Neural progenitor cell (in vitro differentiated cells): Measurements from ENCODE around the gene CPLX1. TPM values are rescaled to one million over a fixed set of nuclear protein-coding genes. Genes with fewer than 3 reads are reported as not detected.

Experiments used
- DNase-seq: peaks from one replicate; pipeline ENCODE4 v3.0.0-alpha.2; 2016; ENCODE audit warnings: low spot score
- H2AFZ ChIP-seq: fragments of 200-600 bp; sonication (generic); replicated peaks from 2 replicates; pipeline ENCODE4 v1.6.1; 2016; ENCODE audit warnings: antibody characterized with exemption
- H3F3A ChIP-seq: fragments of 200-600 bp; sonication (generic); 2 replicates; pipeline ENCODE4 v1.6.1; 2016; ENCODE audit warnings: antibody characterized with exemption, low read depth
- H3K27ac ChIP-seq: fragments of 200-600 bp; sonication (generic); 2 replicates; pipeline ENCODE4 v1.5.1; 2016; ENCODE audit warnings: mild to moderate bottlenecking
- H3K27me3 ChIP-seq: fragments of 200-600 bp; sonication (generic); 2 replicates; pipeline ENCODE4 v1.6.1; 2016; ENCODE audit warnings: mild to moderate bottlenecking, moderate library complexity
- H3K36me3 ChIP-seq: fragments of 200-600 bp; sonication (generic); 2 replicates; pipeline ENCODE4 v1.5.1; 2016
- H3K4me1 ChIP-seq: fragments of 200-600 bp; sonication (generic); 2 replicates; pipeline ENCODE4 v1.6.1; 2016; ENCODE audit warnings: mixed run types
- H3K4me2 ChIP-seq: fragments of 200-600 bp; sonication (generic); 2 replicates; pipeline ENCODE4 v1.6.1; 2016
- H3K4me3 ChIP-seq: fragments of 200-600 bp; sonication (generic); 2 replicates; pipeline ENCODE4 v1.5.1; 2016
- H3K79me2 ChIP-seq: fragments of 200-600 bp; sonication (generic); 2 replicates; pipeline ENCODE4 v1.6.1; 2016; ENCODE audit warnings: low read depth
- H3K9ac ChIP-seq: fragments of 200-600 bp; sonication (generic); 2 replicates; pipeline ENCODE4 v1.6.1; 2016
- H3K9me3 ChIP-seq: fragments of 200-600 bp; sonication (generic); 2 replicates; pipeline ENCODE4 v1.5.1; 2016; ENCODE audit warnings: low read depth
- H4K20me1 ChIP-seq: fragments of 200-600 bp; sonication (generic); 2 replicates; pipeline ENCODE4 v1.6.1; 2016; ENCODE audit warnings: low read depth
- H3K27ac Mint-ChIP-seq: 3 replicates; pipeline ENCODE4 v1.8.0; 2021; ENCODE audit warnings: mixed read lengths
- H3K27me3 Mint-ChIP-seq: 2 replicates; pipeline ENCODE4 v1.8.0; 2022; ENCODE audit warnings: low read depth, mild to moderate bottlenecking, inconsistent platforms, moderate library complexity, mixed read lengths; ENCODE audit not compliant: insufficient read depth
- H3K36me3 Mint-ChIP-seq: 3 replicates; pipeline ENCODE4 v1.8.0; 2021; ENCODE audit warnings: mixed read lengths
- H3K4me1 Mint-ChIP-seq: 3 replicates; pipeline ENCODE4 v1.8.0; 2021; ENCODE audit warnings: mixed read lengths
- H3K4me3 Mint-ChIP-seq: 3 replicates; pipeline ENCODE4 v1.8.0; 2021; ENCODE audit warnings: mild to moderate bottlenecking, moderate library complexity, mixed read lengths
- H3K9me3 Mint-ChIP-seq: 3 replicates; pipeline ENCODE4 v1.8.0; 2020; ENCODE audit warnings: mixed read lengths
- EZH2 ChIP-seq: fragments of 200-600 bp; sonication (generic); IDR thresholded peaks from 2 replicates; pipeline ENCODE4 v1.6.1; 2017; ENCODE audit warnings: antibody characterized with exemption, mild to moderate bottlenecking, moderate library complexity
- EZH2phosphoT487 ChIP-seq: fragments of 200-600 bp; sonication (generic); IDR thresholded peaks from 2 replicates; pipeline ENCODE4 v1.6.1; 2017; ENCODE audit warnings: antibody characterized with exemption
- total RNA-seq: library from RNA; depleted of rRNA; stranded (reverse); fragments of >200 nt; gene quantifications from 2 replicates; pipeline ENCODE4 v1.2.3, GENCODE V29; 2015; ENCODE audit warnings: low replicate concordance
- TF ChIP-seq, protein P1 (sequence below): fragments of 200-600 bp; sonication (generic); IDR thresholded peaks from 2 replicates; pipeline ENCODE4 v1.5.1; 2017; ENCODE audit warnings: antibody characterized with exemption, mild to moderate bottlenecking

The CPLX1 gene
- total RNA-seq, 1 donor from 2014 or later = not detected

DNA sequence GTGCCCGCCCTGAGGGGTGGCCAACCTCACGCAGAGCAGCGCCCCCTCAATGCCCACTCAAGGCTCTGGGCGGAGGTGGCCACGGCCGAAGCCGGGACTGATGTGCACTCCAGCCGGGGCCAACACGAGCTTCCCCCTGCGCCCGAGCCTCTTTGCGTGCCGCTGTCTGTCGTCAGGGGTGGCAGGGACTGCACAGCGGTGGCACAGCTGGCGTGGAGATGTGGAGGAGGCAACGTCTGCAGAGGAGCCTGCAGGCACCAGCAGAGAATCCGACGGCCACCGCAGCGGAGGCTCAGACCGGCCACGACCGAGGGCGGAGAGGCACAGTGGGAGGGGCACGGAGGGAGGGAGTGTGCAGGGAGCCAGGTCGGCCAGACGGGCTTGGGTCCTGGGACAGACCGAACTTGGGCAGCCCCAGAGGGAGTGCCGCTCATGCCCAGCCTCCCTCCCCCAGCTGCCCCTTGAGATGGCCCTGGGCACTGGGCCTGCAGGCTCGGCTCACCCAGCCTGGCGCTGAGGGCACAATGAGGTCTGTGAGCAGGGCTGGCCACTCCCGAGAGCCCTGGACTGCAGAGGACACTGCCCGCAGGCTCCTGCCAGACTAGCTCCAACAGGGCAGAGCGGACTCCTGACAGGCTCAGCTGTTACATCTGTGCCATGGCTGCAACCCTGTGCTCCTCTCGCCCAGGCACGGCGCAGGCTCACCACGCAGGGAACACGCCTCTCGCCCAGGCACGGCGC is 46.5 kb upstream of the CPLX1 start:
- Mint-ChIP-seq H3K4me1 (peaks cover 6% of the 10 kb centered on the region), H3K4me3 (no peak overlapping the region), H3K36me3 (peaks cover 24% of the 10 kb centered on the region)

DNA sequence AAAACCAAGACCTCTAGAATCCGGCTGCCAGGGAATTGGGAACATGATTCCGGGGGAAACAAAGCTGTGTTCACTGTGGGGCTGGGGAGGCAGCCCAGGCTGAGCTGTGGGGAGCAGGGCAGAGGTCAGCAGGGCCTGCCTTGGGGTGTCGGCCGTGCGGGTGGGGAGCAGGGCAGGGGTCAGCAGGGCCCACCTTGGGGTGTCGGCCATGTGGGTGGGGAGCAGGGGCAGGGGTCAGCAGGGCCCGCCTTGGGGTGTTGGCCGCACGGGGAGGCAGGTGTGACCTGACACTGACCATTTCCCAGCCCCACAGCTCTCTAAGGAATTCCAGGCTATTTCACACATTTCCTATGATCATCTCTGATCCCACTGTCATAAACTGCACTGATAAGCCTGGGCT is 45.6 kb upstream of the CPLX1 start:
- Mint-ChIP-seq H3K27ac (no peak overlapping the region), H3K4me1 (peaks cover 6% of the 10 kb centered on the region)
- no peak for TF ChIP-seq EZH2
- TF ChIP-seq EZH2phosphoT487 = no peak
- TF ChIP-seq, protein P1, sequence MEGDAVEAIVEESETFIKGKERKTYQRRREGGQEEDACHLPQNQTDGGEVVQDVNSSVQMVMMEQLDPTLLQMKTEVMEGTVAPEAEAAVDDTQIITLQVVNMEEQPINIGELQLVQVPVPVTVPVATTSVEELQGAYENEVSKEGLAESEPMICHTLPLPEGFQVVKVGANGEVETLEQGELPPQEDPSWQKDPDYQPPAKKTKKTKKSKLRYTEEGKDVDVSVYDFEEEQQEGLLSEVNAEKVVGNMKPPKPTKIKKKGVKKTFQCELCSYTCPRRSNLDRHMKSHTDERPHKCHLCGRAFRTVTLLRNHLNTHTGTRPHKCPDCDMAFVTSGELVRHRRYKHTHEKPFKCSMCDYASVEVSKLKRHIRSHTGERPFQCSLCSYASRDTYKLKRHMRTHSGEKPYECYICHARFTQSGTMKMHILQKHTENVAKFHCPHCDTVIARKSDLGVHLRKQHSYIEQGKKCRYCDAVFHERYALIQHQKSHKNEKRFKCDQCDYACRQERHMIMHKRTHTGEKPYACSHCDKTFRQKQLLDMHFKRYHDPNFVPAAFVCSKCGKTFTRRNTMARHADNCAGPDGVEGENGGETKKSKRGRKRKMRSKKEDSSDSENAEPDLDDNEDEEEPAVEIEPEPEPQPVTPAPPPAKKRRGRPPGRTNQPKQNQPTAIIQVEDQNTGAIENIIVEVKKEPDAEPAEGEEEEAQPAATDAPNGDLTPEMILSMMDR = no peak

More for the DNA sequence above, 46.5 kb upstream of the CPLX1 start:
- Histone ChIP-seq H4K20me1 (no peaks in the 10 kb centered on the region), H3K27ac (no peak overlapping the region), H3K4me1 (no peaks in the 10 kb centered on the region), H3K79me2 (no peaks in the 10 kb centered on the region), H3K4me3 (no peak overlapping the region), H3K9me3 (no peaks in the 10 kb centered on the region), H3F3A (no peaks in the 10 kb centered on the region), H3K36me3 (no peaks in the 10 kb centered on the region), H2AFZ (no peak overlapping the region), H3K27me3 (no peaks in the 10 kb centered on the region), H3K9ac (no peak overlapping the region), H3K4me2 (no peak overlapping the region)
- TF ChIP-seq EZH2 = no peak
- no peak for TF ChIP-seq EZH2phosphoT487
- TF ChIP-seq, protein P1 = no peak
- Mint-ChIP-seq H3K27ac (no peak overlapping the region), H3K27me3 (peaks cover 13% of the 10 kb centered on the region), H3K9me3 (no peaks in the 10 kb centered on the region)
- no peak for DNase-seq

GRCh38 chr4:870951-871350 is 45.0 kb upstream of the CPLX1 start:
- Mint-ChIP-seq H3K36me3 (peaks cover 20% of the 10 kb centered on the region), H3K27me3 (peaks cover 10% of the 10 kb centered on the region), H3K27ac (no peak overlapping the region), H3K4me1 (peaks cover 6% of the 10 kb centered on the region), H3K9me3 (no peaks in the 10 kb centered on the region), H3K4me3 (no peak overlapping the region)
- no peak overlapping the region for H3K4me2 ChIP-seq
- no peaks in the 10 kb centered on the region for H3K36me3 ChIP-seq
- DNase-seq = no peak
- no peak overlapping the region for H2AFZ ChIP-seq
- H3K27ac ChIP-seq = no peak overlapping the region
- H3K27me3 ChIP-seq = no peaks in the 10 kb centered on the region
- no peak overlapping the region for H3K9ac ChIP-seq
- H3K79me2 ChIP-seq = no peaks in the 10 kb centered on the region
- no peaks in the 10 kb centered on the region for H4K20me1 ChIP-seq
- H3K4me3 ChIP-seq = no peak overlapping the region
- no peak for TF ChIP-seq EZH2phosphoT487
- TF ChIP-seq, protein P1 = no peak
- no peak for TF ChIP-seq EZH2
- no peaks in the 10 kb centered on the region for H3K4me1 ChIP-seq
- H3K9me3 ChIP-seq = no peaks in the 10 kb centered on the region
- H3F3A ChIP-seq = no peaks in the 10 kb centered on the region

More for the DNA sequence above, 45.6 kb upstream of the CPLX1 start:
- H3K79me2 ChIP-seq = no peaks in the 10 kb centered on the region
- no peak for DNase-seq
- H3K9me3 ChIP-seq = no peaks in the 10 kb centered on the region
- no peaks in the 10 kb centered on the region for H4K20me1 ChIP-seq
- H3K9ac ChIP-seq = no peak overlapping the region
- H3K27ac ChIP-seq = no peak overlapping the region
- H3K4me2 ChIP-seq = no peak overlapping the region
- Mint-ChIP-seq H3K27me3 (peaks cover 10% of the 10 kb centered on the region), H3K4me3 (no peak overlapping the region), H3K9me3 (no peaks in the 10 kb centered on the region), H3K36me3 (peaks cover 20% of the 10 kb centered on the region)
- no peaks in the 10 kb centered on the region for H3F3A ChIP-seq
- no peaks in the 10 kb centered on the region for H3K27me3 ChIP-seq
- no peaks in the 10 kb centered on the region for H3K36me3 ChIP-seq
- no peaks in the 10 kb centered on the region for H3K4me1 ChIP-seq
- no peak overlapping the region for H3K4me3 ChIP-seq
- H2AFZ ChIP-seq = no peak overlapping the region
